Natural killer cell (primary cell): ENCODE results near the gene DNAJB9. TPM values are rescaled to one million over a fixed set of nuclear protein-coding genes. Genes with fewer than 3 reads are reported as not detected.

Experiments
- ATAC-seq, 3 donors: fragments of 150-1000 bp in 2 of 3; fragments of 200-7000 bp in 1 of 3; cut with Tn5 transposase; 1 replicate in 1 of 3; 2 replicates in 2 of 3; pipeline ENCODE4 v1.10.0; 2021; ENCODE audit warnings: mild to moderate bottlenecking in 2 of 3, moderate library complexity in 2 of 3
- DNase-seq, 2 donors: peaks; one replicate each; pipeline versions ENCODE4 v3.0.0 to v3.0.0-alpha.2; 2013 to 2021; ENCODE audit warnings: mixed read lengths in 1 of 2
- H3K27ac ChIP-seq: one replicate; pipeline ENCODE4 v1.5.1; 2013; ENCODE audit warnings: mild to moderate bottlenecking, low read length
- H3K27me3 ChIP-seq: one replicate; pipeline ENCODE4 v1.6.1; 2013; ENCODE audit warnings: low read length; ENCODE audit not compliant: control insufficient read depth, insufficient read depth
- H3K36me3 ChIP-seq: one replicate; pipeline ENCODE4 v1.6.1; 2013; ENCODE audit warnings: low read length; ENCODE audit not compliant: control insufficient read depth, insufficient read depth
- H3K4me1 ChIP-seq: one replicate; pipeline ENCODE4 v1.6.1; 2013; ENCODE audit warnings: low read length; ENCODE audit not compliant: control insufficient read depth, insufficient read depth
- H3K4me3 ChIP-seq: one replicate; pipeline ENCODE4 v1.5.1; 2013; ENCODE audit warnings: low read length
- H3K9me3 ChIP-seq: one replicate; pipeline ENCODE4 v1.6.1; 2013; ENCODE audit warnings: low read length; ENCODE audit not compliant: control insufficient read depth, insufficient read depth
- H3K27ac Mint-ChIP-seq, 2 donors: one replicate each; pipeline ENCODE4 v1.8.0; 2022; ENCODE audit warnings: mild to moderate bottlenecking in 2 of 2, mixed read lengths in 2 of 2, moderate library complexity in 1 of 2
- H3K27me3 Mint-ChIP-seq, 2 donors: one replicate each; pipeline ENCODE4 v1.8.0; 2022; ENCODE audit warnings: low read depth in 2 of 2, mixed read lengths in 2 of 2
- H3K36me3 Mint-ChIP-seq: one replicate; pipeline ENCODE4 v1.8.0; 2022; ENCODE audit warnings: mixed read lengths
- H3K4me1 Mint-ChIP-seq, 2 donors: one replicate each; pipeline ENCODE4 v1.8.0; 2022; ENCODE audit warnings: mixed read lengths in 2 of 2
- H3K4me3 Mint-ChIP-seq: one replicate; pipeline ENCODE4 v1.8.0; 2022; ENCODE audit warnings: mild to moderate bottlenecking, moderate library complexity, mixed read lengths
- H3K9me3 Mint-ChIP-seq, 2 donors: one replicate each; pipeline ENCODE4 v1.8.0; 2022; ENCODE audit warnings: mixed read lengths in 2 of 2
- whole genome bisulfite sequencing: methylation state at CpG from one replicate; pipeline ENCODE4 v1.1.7; 2013; ENCODE audit warnings: missing lambda C conversion rate; ENCODE audit not compliant: insufficient coverage; 5-methylcytosine and 5-hydroxymethylcytosine counted together
- intact Hi-C: fragments of 100-400 bp; cut with micrococcal nuclease; formaldehyde crosslinking; loops from one replicate; pipeline ENCODE4 v1.14.2; 2022
- total RNA-seq, 4 donors: library from RNA; stranded (reverse); fragments of 120-200 nt in 1 of 4; gene quantifications; one replicate each; pipeline versions ENCODE4 v1.2.3 to v1.2.4, GENCODE V29; 2013 to 2022
- TF ChIP-seq, protein P1 (sequence below): fragments of 200-600 bp; IDR thresholded peaks from one replicate; pipeline ENCODE4 v1.8.0; 2022; ENCODE audit warnings: antibody characterized with exemption

The DNAJB9 gene
- total RNA-seq, 3 donors from 2014 or later (not counting 1 experiment from before 2014, with no cell fraction given) = 33.9 to 44.5 (median 43.1) TPM

DNA sequence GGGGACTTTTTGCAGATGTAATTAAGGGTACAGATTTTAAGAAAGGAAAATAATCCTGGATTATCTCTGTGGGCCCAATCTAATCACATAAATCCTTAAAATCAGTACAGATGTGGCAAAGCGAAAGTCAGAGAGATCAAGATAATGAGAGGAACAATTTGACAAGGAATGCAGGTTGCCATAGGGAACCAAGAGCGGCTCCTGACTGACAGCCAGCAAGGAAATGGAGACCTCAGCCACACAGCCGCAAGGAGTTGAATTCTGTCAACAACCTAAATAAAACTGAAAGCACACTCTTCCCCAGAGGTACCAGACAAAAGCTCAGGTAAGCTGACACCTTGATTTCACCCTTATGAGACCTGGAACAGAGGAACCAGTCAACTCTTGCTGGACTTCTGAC, 40.3 kb upstream of the DNAJB9 start:
- Histone ChIP-seq H3K27me3 (no peaks in the 10 kb centered on the region), H3K36me3 (no peaks in the 10 kb centered on the region), H3K9me3 (no peaks in the 10 kb centered on the region), H3K4me3 (no peak overlapping the region), H3K4me1 (peaks cover 7% of the 10 kb centered on the region), H3K27ac (no peak overlapping the region)
- TF ChIP-seq, protein P1, sequence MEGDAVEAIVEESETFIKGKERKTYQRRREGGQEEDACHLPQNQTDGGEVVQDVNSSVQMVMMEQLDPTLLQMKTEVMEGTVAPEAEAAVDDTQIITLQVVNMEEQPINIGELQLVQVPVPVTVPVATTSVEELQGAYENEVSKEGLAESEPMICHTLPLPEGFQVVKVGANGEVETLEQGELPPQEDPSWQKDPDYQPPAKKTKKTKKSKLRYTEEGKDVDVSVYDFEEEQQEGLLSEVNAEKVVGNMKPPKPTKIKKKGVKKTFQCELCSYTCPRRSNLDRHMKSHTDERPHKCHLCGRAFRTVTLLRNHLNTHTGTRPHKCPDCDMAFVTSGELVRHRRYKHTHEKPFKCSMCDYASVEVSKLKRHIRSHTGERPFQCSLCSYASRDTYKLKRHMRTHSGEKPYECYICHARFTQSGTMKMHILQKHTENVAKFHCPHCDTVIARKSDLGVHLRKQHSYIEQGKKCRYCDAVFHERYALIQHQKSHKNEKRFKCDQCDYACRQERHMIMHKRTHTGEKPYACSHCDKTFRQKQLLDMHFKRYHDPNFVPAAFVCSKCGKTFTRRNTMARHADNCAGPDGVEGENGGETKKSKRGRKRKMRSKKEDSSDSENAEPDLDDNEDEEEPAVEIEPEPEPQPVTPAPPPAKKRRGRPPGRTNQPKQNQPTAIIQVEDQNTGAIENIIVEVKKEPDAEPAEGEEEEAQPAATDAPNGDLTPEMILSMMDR = no peak
- no peaks in the 10 kb centered on the region for H3K9me3 Mint-ChIP-seq
- DNase-seq = no peak
- ATAC-seq = no peak
- peaks cover 10 to 13% of the 10 kb centered on the region in 2 donors for H3K27me3 Mint-ChIP-seq
- H3K4me1 Mint-ChIP-seq = peaks cover 11 to 17% of the 10 kb centered on the region in 2 donors
- H3K4me3 Mint-ChIP-seq = no peak overlapping the region
- 71% methylated on average over 3 of the region's 3 CpGs for WGBS
- intact Hi-C loops = loop anchor here (5.0 kb wide), 1 partner anchor 787 kb away; the partner anchor contains the start of gene CBLL1
- H3K36me3 Mint-ChIP-seq = no peaks in the 10 kb centered on the region
- peak overlapping the region in 1 of 2 donors; percentile 49 for H3K27ac Mint-ChIP-seq

DNA sequence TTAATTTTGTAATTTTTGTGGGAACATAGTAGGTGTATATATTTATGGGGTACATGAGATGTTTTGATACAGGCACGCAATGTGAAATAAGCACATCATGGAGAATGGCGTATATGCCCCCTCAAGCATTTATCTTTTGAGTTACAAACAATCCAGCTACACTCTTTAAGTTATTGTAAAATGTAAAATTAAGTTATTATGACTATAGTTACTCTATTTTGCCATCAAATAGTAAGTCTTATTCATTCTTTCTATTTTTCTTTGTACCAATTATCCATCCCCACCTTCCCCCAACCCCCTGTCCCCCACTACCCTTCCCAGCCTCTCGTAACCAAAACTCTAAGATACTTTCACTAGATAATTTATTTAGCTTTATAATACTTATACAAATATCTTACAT, 36.0 kb upstream of the DNAJB9 start:
- Histone ChIP-seq H3K9me3 (no peaks in the 10 kb centered on the region), H3K4me3 (no peak overlapping the region), H3K27me3 (no peaks in the 10 kb centered on the region), H3K4me1 (no peaks in the 10 kb centered on the region), H3K36me3 (no peaks in the 10 kb centered on the region), H3K27ac (no peak overlapping the region)
- peaks cover 22 to 28% of the 10 kb centered on the region in 2 donors for H3K27me3 Mint-ChIP-seq
- DNase-seq (no peak), ATAC-seq (no peak)
- no peaks in the 10 kb centered on the region for H3K9me3 Mint-ChIP-seq
- H3K4me1 Mint-ChIP-seq = no peaks in the 10 kb centered on the region
- WGBS = no CpG with 5 or more reads among the region's 3 CpGs
- TF ChIP-seq, protein P1 = no peak
- no peak overlapping the region for H3K27ac Mint-ChIP-seq
- no peak overlapping the region for H3K4me3 Mint-ChIP-seq
- H3K36me3 Mint-ChIP-seq = no peaks in the 10 kb centered on the region
- intact Hi-C loops = no loop called here

DNA sequence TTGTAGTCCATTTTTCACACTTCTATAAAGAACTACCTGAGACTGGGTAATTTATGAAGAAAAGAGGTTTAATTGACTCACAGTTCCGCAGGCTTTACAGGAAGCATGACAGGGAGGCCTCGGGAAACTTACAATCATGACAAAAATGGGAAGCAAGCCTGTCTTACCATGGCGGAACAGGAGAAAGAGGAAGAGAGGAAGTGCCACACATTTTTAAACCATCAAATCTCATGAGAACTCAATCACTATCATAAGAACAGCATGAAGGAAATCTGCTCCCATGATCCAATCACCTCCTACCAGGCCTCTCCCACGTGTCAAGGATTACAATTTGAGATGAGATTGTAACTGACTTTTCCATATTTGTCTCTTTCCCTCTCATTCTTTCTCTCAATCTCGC, 34.4 kb upstream of the DNAJB9 start:
- no peak for DNase-seq

More for the DNA sequence above, 34.4 kb upstream of the DNAJB9 start:
- Histone ChIP-seq H3K4me1 (no peaks in the 10 kb centered on the region), H3K4me3 (no peak overlapping the region), H3K27ac (no peak overlapping the region), H3K27me3 (no peaks in the 10 kb centered on the region), H3K9me3 (no peaks in the 10 kb centered on the region), H3K36me3 (no peaks in the 10 kb centered on the region)
- 74% methylated on average over 4 of the region's 5 CpGs for WGBS
- intact Hi-C loops = no loop called here
- TF ChIP-seq, protein P1 = no peak
- Mint-ChIP-seq H3K9me3 (no peaks in the 10 kb centered on the region), H3K27ac (no peak overlapping the region), H3K4me1 (no peaks in the 10 kb centered on the region), H3K4me3 (no peak overlapping the region), H3K27me3 (peaks cover 21 to 28% of the 10 kb centered on the region in 2 donors), H3K36me3 (no peaks in the 10 kb centered on the region)
- no peak for ATAC-seq
